ENCODE data around the gene C19orf33.

The C19orf33 gene

DNA sequence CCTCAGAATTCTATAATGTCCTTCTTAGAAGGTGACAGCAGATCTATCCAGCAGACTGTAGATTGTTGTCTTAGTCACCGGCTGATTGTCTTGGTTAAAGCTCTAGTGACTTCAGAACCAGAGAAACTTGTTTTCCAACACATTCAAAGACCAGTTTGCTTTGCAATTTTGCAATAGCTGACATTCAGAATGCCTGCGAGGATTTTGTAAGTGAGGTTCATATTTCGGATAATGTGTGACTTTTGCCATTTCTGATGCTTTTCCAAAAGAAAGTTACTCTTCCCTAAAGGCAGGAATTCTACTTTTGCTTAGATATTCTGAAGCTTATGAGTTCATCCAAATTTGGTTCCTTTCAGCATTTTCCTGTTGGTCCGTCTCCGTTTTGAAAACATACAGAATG lies 26.5 kb upstream of the C19orf33 start:
- no peak for TF ChIP-seq POLR2A (IDR thresholded peaks at IDR 0.05; ENCODE audit: extremely low read depth, insufficient read length)
- no peak for TF ChIP-seq CTCF (IDR thresholded peaks at IDR 0.05; ENCODE audit: low read depth, low read length)
- no peak for TF ChIP-seq MAX (IDR thresholded peaks at IDR 0.05; ENCODE audit: low read depth, low read length)
- TF ChIP-seq MYC (IDR thresholded peaks at IDR 0.05; ENCODE audit: low read depth, low read length): no peak
- H3K4me3 ChIP-seq (ENCODE audit: low read depth, low read length): no peak overlapping the region
- no peak for DNase-seq (ENCODE audit: low read depth)

DNA sequence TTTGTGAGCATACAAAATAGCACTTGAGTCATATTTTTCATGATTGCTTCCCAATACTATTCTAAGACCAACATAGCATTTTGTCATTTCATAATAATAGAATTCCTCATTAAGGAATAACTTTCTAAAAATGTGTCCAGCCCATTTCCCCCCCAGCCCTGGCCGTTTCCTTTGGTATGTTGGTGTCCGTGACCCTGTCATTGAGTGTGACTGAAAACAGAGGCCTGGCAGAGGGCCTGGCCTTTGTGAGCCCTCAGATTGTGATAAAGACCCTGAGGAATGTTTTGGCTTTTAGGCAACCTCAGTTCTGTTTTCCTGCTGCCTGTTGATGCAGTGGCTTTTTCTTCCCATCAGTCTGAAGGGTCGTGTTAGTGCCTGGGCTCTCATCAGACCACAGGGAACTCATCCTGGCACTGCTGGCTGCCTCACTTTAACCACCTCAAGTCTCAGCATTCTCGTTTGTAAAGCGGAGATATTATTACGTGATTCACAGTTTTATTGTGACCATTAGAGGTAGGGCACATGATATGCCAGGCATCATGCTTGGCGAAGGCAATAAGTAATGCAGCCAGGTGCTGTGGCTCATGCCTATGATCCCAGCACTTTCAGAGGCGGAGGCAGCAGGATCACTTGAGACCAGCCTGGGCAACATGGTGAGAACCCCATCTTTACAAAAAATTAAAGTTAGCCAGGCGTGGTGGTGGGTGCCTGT lies 25.9 kb upstream of the C19orf33 start:
- H3K4me3 ChIP-seq (ENCODE audit: low read depth, low read length): no peak overlapping the region
- TF ChIP-seq CTCF (IDR thresholded peaks at IDR 0.05; ENCODE audit: low read depth, low read length) (no peak), MAX (IDR thresholded peaks at IDR 0.05; ENCODE audit: low read depth, low read length) (no peak), MYC (IDR thresholded peaks at IDR 0.05; ENCODE audit: low read depth, low read length) (no peak), POLR2A (IDR thresholded peaks at IDR 0.05; ENCODE audit: extremely low read depth, insufficient read length) (no peak)
- no peak for DNase-seq (ENCODE audit: low read depth)

DNA sequence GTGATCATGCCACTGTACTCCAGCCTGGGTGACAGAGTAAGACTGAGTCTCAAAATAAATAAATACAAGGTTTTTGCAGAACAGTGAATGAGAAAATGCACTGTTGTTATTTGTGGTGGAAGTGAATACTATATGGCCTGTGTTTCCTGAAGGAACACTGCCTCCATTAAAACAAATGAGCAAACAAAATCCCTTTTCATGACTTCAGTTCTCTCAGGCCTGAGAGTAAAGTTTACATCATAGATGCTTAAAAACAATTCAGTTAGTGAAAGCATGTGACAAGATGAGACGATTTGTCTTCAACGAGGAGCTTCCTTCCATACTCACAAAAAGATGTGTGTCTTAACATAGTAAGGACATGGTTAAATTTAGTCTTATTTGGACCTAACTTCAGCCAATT lies 25.3 kb upstream of the C19orf33 start:
- no peak for DNase-seq (ENCODE audit: low read depth)
- no peak overlapping the region for H3K4me3 ChIP-seq (ENCODE audit: low read depth, low read length)
- TF ChIP-seq CTCF (IDR thresholded peaks at IDR 0.05; ENCODE audit: low read depth, low read length) (no peak), MAX (IDR thresholded peaks at IDR 0.05; ENCODE audit: low read depth, low read length) (no peak), POLR2A (IDR thresholded peaks at IDR 0.05; ENCODE audit: extremely low read depth, insufficient read length) (no peak), MYC (IDR thresholded peaks at IDR 0.05; ENCODE audit: low read depth, low read length) (no peak)

DNA sequence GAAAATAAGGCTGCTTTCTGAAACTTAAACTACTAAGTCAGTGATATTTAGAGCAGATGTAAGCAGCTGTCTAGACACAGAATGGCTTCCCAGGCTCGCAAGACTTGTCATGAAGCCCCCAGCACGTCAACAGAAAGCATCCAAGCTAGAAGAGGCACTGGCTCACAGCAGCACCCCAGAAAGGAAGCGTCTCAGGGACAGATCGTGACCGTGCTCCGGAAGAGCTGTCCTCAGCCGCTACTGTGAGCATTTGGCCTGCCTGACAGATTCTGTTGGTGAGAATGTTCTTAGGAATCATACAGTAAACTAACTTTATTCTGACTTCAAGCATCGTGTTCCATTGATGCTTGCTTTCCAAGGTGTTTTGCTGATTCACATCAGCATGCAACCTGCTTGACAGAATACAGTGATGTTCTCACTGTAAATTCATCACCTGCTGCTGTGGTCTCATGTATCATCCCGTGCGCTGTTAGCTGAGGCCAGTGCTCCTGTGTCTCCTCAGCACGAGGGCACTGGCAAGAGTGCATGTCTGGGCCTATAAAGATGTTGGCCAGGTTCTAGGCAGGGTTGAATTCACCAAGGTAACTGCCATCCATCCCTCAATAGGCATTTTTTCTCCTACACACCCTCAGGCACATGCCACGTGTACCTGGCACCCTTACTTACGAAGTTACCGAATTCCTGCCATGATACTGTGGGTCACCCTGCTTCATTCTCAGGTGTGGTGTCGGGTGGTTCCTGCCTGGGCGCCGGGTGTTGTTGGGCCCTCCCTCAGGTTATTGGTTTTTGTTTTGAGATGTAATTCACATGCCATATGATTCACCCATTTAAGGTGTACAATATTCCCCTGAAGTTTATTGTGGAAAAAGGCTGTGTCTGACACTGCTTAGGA lies 23.8 kb upstream of the C19orf33 start:
- H3K4me3 ChIP-seq (ENCODE audit: low read depth, low read length): no peak overlapping the region
- DNase-seq (ENCODE audit: low read depth): no peak
- TF ChIP-seq MAX (IDR thresholded peaks at IDR 0.05; ENCODE audit: low read depth, low read length) (no peak), POLR2A (IDR thresholded peaks at IDR 0.05; ENCODE audit: extremely low read depth, insufficient read length) (no peak), CTCF (IDR thresholded peaks at IDR 0.05; ENCODE audit: low read depth, low read length) (no peak), MYC (IDR thresholded peaks at IDR 0.05; ENCODE audit: low read depth, low read length) (no peak)

GRCh38 chr19:38281811-38282566 lies 22.1 kb upstream of the C19orf33 start:
- no peak for TF ChIP-seq CTCF (IDR thresholded peaks at IDR 0.05; ENCODE audit: low read depth, low read length)
- TF ChIP-seq MAX (IDR thresholded peaks at IDR 0.05; ENCODE audit: low read depth, low read length): no peak
- no peak for TF ChIP-seq POLR2A (IDR thresholded peaks at IDR 0.05; ENCODE audit: extremely low read depth, insufficient read length)
- TF ChIP-seq MYC (IDR thresholded peaks at IDR 0.05; ENCODE audit: low read depth, low read length): no peak
- no peak for DNase-seq (ENCODE audit: low read depth)
- no peak overlapping the region for H3K4me3 ChIP-seq (ENCODE audit: low read depth, low read length)

Data from NB4 (cell line).